ENCODE measurements around the gene THTPA.

The THTPA gene

GRCh38 chr14:23566778-23567185, 10.7 kb downstream of the THTPA start:
- in situ Hi-C loops (cut with MboI; ENCODE audit: low sequenced_read_pairs): no loop called here

GRCh38 chr14:23567186-23568020, 11.3 kb downstream of the THTPA start, which contains the start of gene AP1G2:
Gene AP1G2 (minus strand): TSS chr14:23567791. CDS start chr14:23567314, 477 bp downstream.
- in situ Hi-C loops (cut with MboI; ENCODE audit: low sequenced_read_pairs): no loop called here

DNA sequence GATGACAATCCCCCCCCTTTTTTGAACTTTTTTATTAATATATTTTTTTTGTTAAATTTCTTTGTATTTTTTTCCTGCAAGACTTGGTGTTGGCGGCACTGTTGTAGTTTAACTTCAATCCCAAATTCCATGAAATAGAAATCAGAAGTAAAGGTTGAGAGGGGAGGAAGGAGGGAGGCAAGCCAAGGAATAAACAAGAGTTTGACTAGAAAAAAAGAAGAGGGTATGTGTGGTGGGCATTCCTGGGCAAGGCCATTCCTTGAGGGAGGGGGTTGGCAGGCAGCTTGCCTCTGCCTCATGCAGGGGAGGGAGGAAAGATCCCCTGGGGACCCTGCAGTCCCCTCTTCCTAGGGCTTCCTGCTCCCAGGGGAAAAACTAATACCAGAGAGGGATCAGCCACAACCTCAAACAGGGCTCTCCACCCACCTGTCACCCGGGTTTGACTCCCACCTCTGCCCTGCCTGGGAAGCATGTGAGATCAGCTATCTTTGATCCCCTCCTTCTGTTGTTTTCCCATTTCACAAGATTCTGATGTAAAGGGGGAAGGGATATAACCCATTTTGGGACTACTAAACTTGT, 12.0 kb downstream of the THTPA start:
- in situ Hi-C loops (cut with MboI; ENCODE audit: low sequenced_read_pairs): no loop called here

GRCh38 chr14:23568600-23569331, 12.7 kb downstream of the THTPA start:
- in situ Hi-C loops (cut with MboI; ENCODE audit: low sequenced_read_pairs): no loop called here

DNA sequence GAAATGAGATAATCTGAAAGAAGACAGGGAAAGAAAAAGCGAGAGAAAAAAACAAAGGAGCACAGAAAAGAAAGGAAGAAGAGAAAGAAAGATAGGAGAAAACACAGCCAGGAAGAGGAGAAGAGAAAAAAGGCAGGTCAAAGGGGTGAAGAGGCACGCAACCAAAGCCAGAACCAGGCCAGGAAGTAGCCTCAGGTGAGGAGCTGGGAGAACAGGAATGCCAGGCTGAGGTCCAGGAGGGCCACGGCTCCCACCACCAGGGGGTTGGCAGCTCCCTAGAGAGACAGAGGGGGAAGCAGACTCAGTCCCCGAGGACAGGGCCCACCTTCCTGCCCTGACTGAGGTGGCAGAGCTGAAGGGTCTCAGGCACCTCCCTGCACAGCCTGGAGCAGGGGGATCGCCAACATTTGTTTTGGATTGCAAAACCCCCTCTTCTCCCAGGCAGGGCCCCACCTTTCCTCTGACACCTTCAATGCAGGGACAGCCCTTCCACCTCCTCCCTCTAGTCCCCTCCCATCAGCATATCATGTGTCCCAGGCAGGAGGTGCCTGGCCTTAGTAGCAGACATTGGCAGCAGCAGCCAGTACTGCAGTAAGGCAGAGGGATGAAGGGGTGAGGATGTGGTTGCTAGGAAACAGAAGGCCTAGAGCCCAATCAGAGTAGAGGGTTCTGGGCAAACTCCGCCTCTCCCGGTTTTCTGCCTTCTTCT, 13.5 kb downstream of the THTPA start:
- in situ Hi-C loops (cut with MboI; ENCODE audit: low sequenced_read_pairs): no loop called here

GRCh38 chr14:23570806-23571483, 14.9 kb downstream of the THTPA start:
- in situ Hi-C loops (cut with MboI; ENCODE audit: low sequenced_read_pairs): no loop called here

- in situ Hi-C loops (cut with MboI; ENCODE audit: low sequenced_read_pairs): no loop called here
Observed at GRCh38 chr14:23571701-23572523, 15.8 kb downstream of the THTPA start.

GRCh38 chr14:23572524-23572828, 16.4 kb downstream of the THTPA start:
- in situ Hi-C loops (cut with MboI; ENCODE audit: low sequenced_read_pairs): no loop called here

GRCh38 chr14:23572836-23573235, 16.8 kb downstream of the THTPA start:
- in situ Hi-C loops (cut with MboI; ENCODE audit: low sequenced_read_pairs): no loop called here

- in situ Hi-C loops (cut with MboI; ENCODE audit: low sequenced_read_pairs): no loop called here
Observed at GRCh38 chr14:23573384-23574015, 17.4 kb downstream of the THTPA start.

GRCh38 chr14:23577004-23577681, 21.1 kb downstream of the THTPA start:
- in situ Hi-C loops (cut with MboI; ENCODE audit: low sequenced_read_pairs): no loop called here

DNA sequence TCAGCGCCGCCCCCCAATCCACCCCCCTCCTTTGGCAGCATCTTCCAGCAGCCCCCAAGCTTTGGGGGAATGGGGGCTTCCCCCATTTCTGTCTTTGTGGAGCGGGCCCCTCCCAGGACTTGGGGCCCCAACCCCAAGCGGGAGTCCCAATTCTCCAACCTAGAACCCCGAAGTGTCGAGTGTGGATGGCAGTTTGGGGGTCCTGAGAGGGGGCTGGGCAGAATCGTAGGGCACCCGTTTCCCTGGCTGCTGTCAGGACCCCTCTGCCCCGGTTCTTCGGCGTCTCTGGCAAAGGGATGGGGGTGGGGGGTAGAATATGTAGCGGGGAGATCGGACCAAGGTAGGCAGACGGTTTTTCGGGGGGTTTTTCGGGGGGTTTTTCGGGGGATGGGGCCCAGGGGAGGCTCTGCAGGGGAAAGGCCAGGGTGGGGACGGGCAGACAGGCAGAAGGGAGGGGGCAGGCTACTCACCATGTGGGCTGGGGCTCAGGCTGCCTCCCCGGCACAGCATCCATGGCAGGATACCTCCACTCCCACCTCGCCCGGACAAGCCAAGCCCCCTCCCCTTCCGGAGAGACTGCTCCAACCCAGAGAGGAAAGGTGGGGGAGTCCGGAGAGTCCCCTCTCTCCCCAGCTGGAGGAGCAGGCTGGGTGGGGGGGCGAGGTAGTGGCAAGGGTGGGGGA, 21.8 kb downstream of the THTPA start:
- in situ Hi-C loops (cut with MboI; ENCODE audit: low sequenced_read_pairs): no loop called here

- in situ Hi-C loops (cut with MboI; ENCODE audit: low sequenced_read_pairs): no loop called here
Observed at GRCh38 chr14:23578560-23579310, 22.7 kb downstream of the THTPA start, which contains the start of gene JPH4. Gene JPH4 (minus strand): TSS chr14:23578790. CDS start chr14:23577453, 1,337 bp downstream.

DNA sequence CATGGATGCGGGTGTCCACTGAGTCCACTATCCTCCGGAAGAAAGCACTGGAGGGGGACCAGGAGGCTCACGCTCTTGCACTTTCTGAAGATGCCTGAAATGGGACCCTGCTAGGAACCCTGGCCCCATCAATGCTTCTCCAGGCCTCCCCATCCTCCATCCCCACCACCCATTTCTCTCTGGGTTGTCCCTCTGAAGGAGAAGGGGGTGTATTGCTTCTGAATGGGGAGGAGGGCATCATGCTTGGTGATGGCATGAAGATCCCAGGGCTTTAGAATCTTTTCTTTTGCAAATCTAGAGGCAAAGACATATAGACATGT, 23.2 kb downstream of the THTPA start:
- in situ Hi-C loops (cut with MboI; ENCODE audit: low sequenced_read_pairs): no loop called here

GRCh38 chr14:23579739-23580138, 23.7 kb downstream of the THTPA start:
- in situ Hi-C loops (cut with MboI; ENCODE audit: low sequenced_read_pairs): no loop called here

- in situ Hi-C loops (cut with MboI; ENCODE audit: low sequenced_read_pairs): no loop called here
Observed at GRCh38 chr14:23580152-23580926, 24.3 kb downstream of the THTPA start.

GRCh38 chr14:23580948-23581281, 24.8 kb downstream of the THTPA start:
- in situ Hi-C loops (cut with MboI; ENCODE audit: low sequenced_read_pairs): no loop called here

All from hTERT RPE-1 (cell line).